Right renal cortex interstitium (tissue), 3 donors: ENCODE measurements around the gene PTRHD1. TPM values are rescaled to one million over a fixed set of nuclear protein-coding genes. Genes with fewer than 3 reads are reported as not detected.
A peak's percentile ranks its signal among the peaks of the same experiment; 100 is the strongest.
"Not testable (repeated sequence)": the region's sequence is repeated elsewhere in the genome, so short reads cannot be mapped to it uniquely, and the experiment has no call there.

Experiments
- DNase-seq, 3 donors: peaks; one replicate each; pipeline ENCODE4 v3.0.0-alpha.2; 2013; ENCODE audit warnings: low read depth in 3 of 3, low spot score in 2 of 3
- polyA plus RNA-seq, 3 donors: library from polyadenylated mRNA; unstranded; fragments of 120-200 nt; gene quantifications; one replicate each; pipeline ENCODE4 v1.2.1, GENCODE V29; 2013; ENCODE audit not compliant: insufficient read length in 3 of 3

The PTRHD1 gene
- polyA plus RNA-seq: 10 to 100 TPM; 34.9 to 44.4 (median 42.9) TPM

GRCh38 chr2:24792874-24793760, at the start of gene PTRHD1, which contains the start of gene CENPO:
Gene PTRHD1, minus strand, starts transcription at chr2:24793391. Its CDS starts 14 bp downstream, at chr2:24793377.
Gene CENPO, plus strand, starts transcription at chr2:24793425. Its CDS starts 495 bp downstream, at chr2:24793920.
- DNase-seq: peak; percentile 94 to 95 (median 95)

- no peak for DNase-seq
Observed at GRCh38 chr2:24842081-24843050, 49.2 kb upstream of the PTRHD1 start.

- DNase-seq: no peak
Observed at GRCh38 chr2:24840962-24841945, 48.1 kb upstream of the PTRHD1 start.

GRCh38 chr2:24840164-24840869, 47.1 kb upstream of the PTRHD1 start:
- DNase-seq: no peak

- DNase-seq: no peak
Observed at GRCh38 chr2:24839729-24840128, 46.5 kb upstream of the PTRHD1 start.

- DNase-seq: no peak
Observed at GRCh38 chr2:24838541-24838940, 45.4 kb upstream of the PTRHD1 start.

GRCh38 chr2:24837996-24838513, 44.9 kb upstream of the PTRHD1 start:
- no peak for DNase-seq

GRCh38 chr2:24836706-24837105, 43.5 kb upstream of the PTRHD1 start:
- no peak for DNase-seq

- DNase-seq: no peak
Observed at GRCh38 chr2:24836206-24836605, 43.0 kb upstream of the PTRHD1 start.

GRCh38 chr2:24835411-24835810, 42.2 kb upstream of the PTRHD1 start:
- not testable (repeated sequence) for DNase-seq

- DNase-seq: no peak
Observed at GRCh38 chr2:24834733-24835395, 41.7 kb upstream of the PTRHD1 start.

GRCh38 chr2:24833821-24834732, 40.9 kb upstream of the PTRHD1 start:
- DNase-seq: no peak

- DNase-seq: no peak
Observed at GRCh38 chr2:24832931-24833701, 39.9 kb upstream of the PTRHD1 start.

- DNase-seq: no peak
Observed at GRCh38 chr2:24832521-24832920, 39.3 kb upstream of the PTRHD1 start.

- no peak for DNase-seq
Observed at GRCh38 chr2:24832073-24832461, 38.9 kb upstream of the PTRHD1 start.

GRCh38 chr2:24831221-24832072, 38.3 kb upstream of the PTRHD1 start:
- no peak for DNase-seq
